SK-N-SH (cell line): ENCODE measurements around the gene PAPOLG.

ENCODE experiments used
- CTCF ChIP-seq: fragments of 200-600 bp; sonication (generic); IDR thresholded peaks from 2 replicates; pipeline ENCODE4 v1.6.1; 2017; ENCODE audit warnings: antibody characterized with exemption, mild to moderate bottlenecking, moderate library complexity
- ELF1 ChIP-seq: IDR thresholded peaks from 2 replicates; pipeline ENCODE4 v1.4.0; 2012
- FOXJ3 ChIP-seq: sonication (generic); formaldehyde crosslinking; IDR thresholded peaks from 2 replicates; pipeline ENCODE4 v1.5.1; 2020; ENCODE audit warnings: mild to moderate bottlenecking, missing genetic modification reagents

- no peak for TF ChIP-seq CTCF
- no peak for TF ChIP-seq FOXJ3 (CRISPR knock-in tag)
- no peak for TF ChIP-seq ELF1
Measured at GRCh38 chr2:60840880-60841279, 84.8 kb downstream of the PAPOLG start.
